HepG2 (cell line): ENCODE results near the gene PSEN2. TPM values are rescaled to one million over a fixed set of nuclear protein-coding genes. Genes with fewer than 3 reads are reported as not detected.

Experiments used
- ATAC-seq: fragments of 200-7000 bp; cut with Tn5 transposase; 3 replicates; pipeline ENCODE4 v1.9.1; 2020; ENCODE audit warnings: mild to moderate bottlenecking, moderate library complexity
- BruUV-seq: library from RNA; stranded (reverse); fragments of 400-500 nt; replicated peaks from 2 replicates; lab custom pipeline; 2021; lab: Mats Ljungman, UMichigan
- CTCF ChIA-PET: fragments of 300-600 bp; formaldehyde crosslinking; extraction: SDS; loops from one replicate; lab custom pipeline; 2021; ENCODE audit warnings: low total read pairs, inconsistent platforms, low intra/inter-chr PET ratio; lab: Yijun Ruan, JAX
- POLR2A ChIA-PET: fragments of 350-600 bp; sonication (Branson Sonifier 250); formaldehyde crosslinking; loops from one replicate; lab custom pipeline; 2020; ENCODE audit warnings: antibody characterized with exemption, inconsistent platforms; lab: Yijun Ruan, JAX
- DNase-seq: peaks from one replicate; pipeline ENCODE4 v3.0.0-alpha.2; 2015; ENCODE audit warnings: low spot score
- FAIRE-seq: peaks from 3 replicates; lab custom pipeline; 2011; peaks lifted over from hg19 to GRCh38; lab: Jason Lieb, UNC
- H2AFZ ChIP-seq: one replicate; pipeline ENCODE4 v1.6.1; 2011; ENCODE audit warnings: low read length, inconsistent platforms
- H3K27ac ChIP-seq: fragments of 300-600 bp; 3 replicates; pipeline ENCODE4 v1.8.0; 2011; ENCODE audit warnings: mixed run types, mild to moderate bottlenecking, mixed read lengths, low read length, inconsistent platforms; ENCODE audit not compliant: insufficient read depth; ENCODE audit errors: extremely low read length
- H3K27me3 ChIP-seq, 2 experiments: fragments of 200-600 bp in 1 of 2; 2 replicates in 1 of 2; 3 replicates in 1 of 2; pipeline versions ENCODE4 v1.6.0 to v1.8.0; 2011; ENCODE audit warnings: low read length in 2 of 2, mild to moderate bottlenecking in 2 of 2, moderate library complexity in 2 of 2, inconsistent platforms in 1 of 2; ENCODE audit not compliant: insufficient read depth in 2 of 2, control insufficient read depth in 1 of 2
- H3K36me3 ChIP-seq, 2 experiments: fragments of 200-600 bp in 1 of 2; replicated peaks in 1 of 2; 2 replicates in 1 of 2; 3 replicates in 1 of 2; pipeline versions ENCODE4 v1.5.1 to v1.8.0; 2011; ENCODE audit warnings: low read length in 2 of 2, inconsistent platforms in 1 of 2; ENCODE audit not compliant: insufficient read depth in 2 of 2, control insufficient read depth in 1 of 2
- H3K4me1 ChIP-seq: 2 replicates; pipeline ENCODE4 v1.5.1; 2012; ENCODE audit warnings: low read length, inconsistent platforms; ENCODE audit not compliant: insufficient read depth
- H3K4me2 ChIP-seq: 2 replicates; pipeline ENCODE4 v1.6.0; 2011; ENCODE audit warnings: low read depth, low read length, inconsistent platforms
- H3K4me3 ChIP-seq, 3 experiments: fragments of 200-600 bp in 1 of 3; sonication (generic), shearing (Covaris generic) in 1 of 3; replicated peaks in 1 of 3; 2 replicates each; pipeline ENCODE4 v1.5.1; 2011 to 2016; ENCODE audit warnings: low read length in 3 of 3, inconsistent platforms in 2 of 3, low read depth in 2 of 3, mild to moderate bottlenecking in 2 of 3, control low read depth in 1 of 3, mixed read lengths in 1 of 3; ENCODE audit not compliant: insufficient read depth in 1 of 3
- H3K79me2 ChIP-seq: one replicate; pipeline ENCODE4 v1.6.1; 2011; ENCODE audit warnings: low read length, inconsistent platforms; ENCODE audit not compliant: insufficient read depth
- H3K9ac ChIP-seq: 2 replicates; pipeline ENCODE4 v1.6.0; 2011; ENCODE audit warnings: mild to moderate bottlenecking, low read depth, low read length, inconsistent platforms; ENCODE audit not compliant: insufficient read depth
- H3K9me3 ChIP-seq: 2 replicates; pipeline ENCODE4 v1.5.1; 2012; ENCODE audit warnings: mild to moderate bottlenecking, low read length
- H4K20me1 ChIP-seq: 2 replicates; pipeline ENCODE4 v1.6.0; 2011; ENCODE audit warnings: inconsistent platforms, mild to moderate bottlenecking, low read length, moderate library complexity; ENCODE audit not compliant: insufficient read depth
- CSRNP1 ChIP-seq: sonication (generic); formaldehyde crosslinking; IDR thresholded peaks from 2 replicates; pipeline ENCODE4 v1.8.1; 2023; ENCODE audit warnings: mild to moderate bottlenecking, missing genetic modification reagents
- GPN1 ChIP-seq: sonication (generic); formaldehyde crosslinking; IDR thresholded peaks from 2 replicates; pipeline ENCODE4 v1.5.1; 2020; ENCODE audit warnings: missing genetic modification reagents, borderline replicate concordance
- MIER3 ChIP-seq: IDR thresholded peaks from 2 replicates; pipeline ENCODE4 v1.6.1; 2016; ENCODE audit warnings: missing compliant biosample characterization, borderline replicate concordance
- NCOA1 ChIP-seq: sonication (generic); formaldehyde crosslinking; IDR thresholded peaks from 2 replicates; pipeline ENCODE4 v1.9.0; 2021; ENCODE audit warnings: missing genetic modification reagents
- NFATC3 ChIP-seq: sonication (generic); formaldehyde crosslinking; IDR thresholded peaks from 2 replicates; pipeline ENCODE4 v1.5.1; 2020; ENCODE audit warnings: mild to moderate bottlenecking, missing genetic modification reagents
- NFKB2 ChIP-seq: sonication (generic); formaldehyde crosslinking; IDR thresholded peaks from 2 replicates; pipeline ENCODE4 v1.4.0; 2020; ENCODE audit warnings: missing genetic modification reagents, borderline replicate concordance
- PHB2 ChIP-seq: fragments of 450-650 bp; IDR thresholded peaks from 2 replicates; pipeline ENCODE4 v1.6.1; 2018; ENCODE audit not compliant: partially characterized antibody
- STAT5B ChIP-seq: sonication (generic); formaldehyde crosslinking; IDR thresholded peaks from 2 replicates; pipeline ENCODE4 v1.4.0; 2020; ENCODE audit warnings: missing genetic modification reagents
- ZMYM3 ChIP-seq: sonication (generic); formaldehyde crosslinking; IDR thresholded peaks from 2 replicates; pipeline ENCODE4 v1.5.1; 2020; ENCODE audit warnings: mild to moderate bottlenecking, missing genetic modification reagents
- ZNF292 ChIP-seq: sonication (generic); formaldehyde crosslinking; IDR thresholded peaks from 2 replicates; pipeline ENCODE4 v1.8.1; 2022; ENCODE audit warnings: mild to moderate bottlenecking, low read depth, missing genetic modification reagents, borderline replicate concordance
- ZNF331 ChIP-seq: sonication (generic); formaldehyde crosslinking; IDR thresholded peaks from 2 replicates; pipeline ENCODE4 v1.4.0; 2020; ENCODE audit warnings: missing genetic modification reagents
- ZNF547 ChIP-seq: sonication (generic); formaldehyde crosslinking; IDR thresholded peaks from 2 replicates; pipeline ENCODE4 v1.5.1; 2020; ENCODE audit warnings: mild to moderate bottlenecking, missing genetic modification reagents
- WGBS: methylation state at CpG from one replicate; pipeline ENCODE4 v1.1.6; 2017; ENCODE audit warnings: low lambda C conversion rate; 5-methylcytosine and 5-hydroxymethylcytosine counted together
- in situ Hi-C: cut with HindIII; loops from 2 replicates; pipeline ENCODE4 v1.10.0; 2017; ENCODE audit warnings: low pct_unique_long_range_greater_than_20kb; ENCODE audit not compliant: extremely low pct_ligation_motif_present
- intact Hi-C: fragments of 100-400 bp; cut with micrococcal nuclease; formaldehyde crosslinking; loops from one replicate; pipeline ENCODE4 v1.10.0; 2022; ENCODE audit not compliant: unreplicated experiment
- polyA plus RNA-seq, 8 experiments: library from polyadenylated mRNA; depleted of rRNA in 3 of 8; stranded (reverse) in 7 of 8; unstranded in 1 of 8; fragments of >200 nt; fragmentation: Illumina TruSeq in 4 of 8; extraction: Trizol in 4 of 8; gene quantifications; 2 replicates each; pipeline versions ENCODE4 v1.2.1 to v1.2.3, GENCODE V29; 2011 to 2016; ENCODE audit warnings: low read depth in 4 of 8, missing spikeins in 1 of 8, mixed read lengths in 1 of 8; ENCODE audit not compliant: insufficient read depth in 1 of 8
- total RNA-seq, 5 experiments: library from RNA; depleted of rRNA; stranded (reverse); fragments of >200 nt; fragmentation: Illumina TruSeq; extraction: Trizol; gene quantifications; 2 replicates each; pipeline ENCODE4 v1.2.3, GENCODE V29; 2016; ENCODE audit warnings: low read depth in 1 of 5
- TF ChIP-seq, protein P1 (sequence below): sonication (generic); formaldehyde crosslinking; IDR thresholded peaks from 2 replicates; pipeline ENCODE4 v1.4.0; 2020; ENCODE audit warnings: missing genetic modification reagents
- TF ChIP-seq, protein P2 (sequence below): sonication (generic); formaldehyde crosslinking; IDR thresholded peaks from 2 replicates; pipeline ENCODE4 v1.4.0; 2020; ENCODE audit warnings: missing genetic modification reagents, borderline replicate concordance

Gene PSEN2
- total and polyA plus RNA-seq, 2 of the 13 experiments (the other 11 are each of a cell fraction or from before 2014, with no cell fraction given), result 5.9 to 13.1 TPM

DNA sequence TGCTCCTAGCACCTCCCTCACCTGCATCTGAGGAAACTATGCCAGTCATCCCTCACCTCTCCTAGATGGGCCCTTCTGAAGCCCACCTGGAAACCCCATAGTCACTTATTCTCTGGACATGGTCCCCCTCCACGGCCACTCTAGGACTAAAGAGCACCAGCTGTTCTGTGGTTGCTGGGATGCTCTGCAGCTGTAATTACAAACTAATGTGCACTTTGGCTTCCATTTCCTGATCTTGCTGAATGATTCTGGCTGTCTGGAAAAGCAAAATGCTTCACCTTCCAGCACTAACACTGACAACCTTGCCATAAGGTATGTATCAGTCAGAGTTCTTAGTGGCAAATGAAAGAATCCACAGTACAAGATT, 48.7 kb upstream of the PSEN2 start (continued):
- TF ChIP-seq NFATC3 (CRISPR knock-in tag) (no peak), GPN1 (no peak), MIER3 (CRISPR knock-in tag) (no peak), NFKB2 (CRISPR knock-in tag) (no peak), ZMYM3 (no peak)
- TF ChIP-seq, protein P1, sequence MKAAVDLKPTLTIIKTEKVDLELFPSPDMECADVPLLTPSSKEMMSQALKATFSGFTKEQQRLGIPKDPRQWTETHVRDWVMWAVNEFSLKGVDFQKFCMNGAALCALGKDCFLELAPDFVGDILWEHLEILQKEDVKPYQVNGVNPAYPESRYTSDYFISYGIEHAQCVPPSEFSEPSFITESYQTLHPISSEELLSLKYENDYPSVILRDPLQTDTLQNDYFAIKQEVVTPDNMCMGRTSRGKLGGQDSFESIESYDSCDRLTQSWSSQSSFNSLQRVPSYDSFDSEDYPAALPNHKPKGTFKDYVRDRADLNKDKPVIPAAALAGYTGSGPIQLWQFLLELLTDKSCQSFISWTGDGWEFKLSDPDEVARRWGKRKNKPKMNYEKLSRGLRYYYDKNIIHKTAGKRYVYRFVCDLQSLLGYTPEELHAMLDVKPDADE (CRISPR knock-in tag), result no peak
- TF ChIP-seq, all 625 proteins: peak for 0

GRCh38 chr1:226823643-226824042, 46.8 kb upstream of the PSEN2 start:
- no peaks in the 10 kb centered on the region for H3K36me3 ChIP-seq
- ATAC-seq (no peak), FAIRE-seq (no peak), DNase-seq (no peak)
- peaks cover 2 to 43% of the 10 kb centered on the region in 2 experiments; a peak in 2 of 5 replicates for H3K27me3 ChIP-seq
- CTCF ChIA-PET, result no interaction called here
- no peak overlapping the region for H3K4me3 ChIP-seq
- H3K4me2 ChIP-seq, result no peak overlapping the region
- intact Hi-C loops, result no loop called here
- H4K20me1 ChIP-seq, result 0 out of 2 replicates have a peak, but pooled peaks cover 5% of the 10 kb centered on the region
- BruUV-seq, result no TSS peak
- H3K79me2 ChIP-seq, result no peaks in the 10 kb centered on the region
- no peaks in the 10 kb centered on the region for H3K4me1 ChIP-seq
- TF ChIP-seq STAT5B (CRISPR knock-in tag) (no peak), ZNF547 (CRISPR knock-in tag) (no peak), NCOA1 (no peak), ZNF331 (no peak), CSRNP1 (CRISPR knock-in tag) (no peak), PHB2 (no peak), ZNF292 (CRISPR knock-in tag) (no peak)
- TF ChIP-seq, protein P2, sequence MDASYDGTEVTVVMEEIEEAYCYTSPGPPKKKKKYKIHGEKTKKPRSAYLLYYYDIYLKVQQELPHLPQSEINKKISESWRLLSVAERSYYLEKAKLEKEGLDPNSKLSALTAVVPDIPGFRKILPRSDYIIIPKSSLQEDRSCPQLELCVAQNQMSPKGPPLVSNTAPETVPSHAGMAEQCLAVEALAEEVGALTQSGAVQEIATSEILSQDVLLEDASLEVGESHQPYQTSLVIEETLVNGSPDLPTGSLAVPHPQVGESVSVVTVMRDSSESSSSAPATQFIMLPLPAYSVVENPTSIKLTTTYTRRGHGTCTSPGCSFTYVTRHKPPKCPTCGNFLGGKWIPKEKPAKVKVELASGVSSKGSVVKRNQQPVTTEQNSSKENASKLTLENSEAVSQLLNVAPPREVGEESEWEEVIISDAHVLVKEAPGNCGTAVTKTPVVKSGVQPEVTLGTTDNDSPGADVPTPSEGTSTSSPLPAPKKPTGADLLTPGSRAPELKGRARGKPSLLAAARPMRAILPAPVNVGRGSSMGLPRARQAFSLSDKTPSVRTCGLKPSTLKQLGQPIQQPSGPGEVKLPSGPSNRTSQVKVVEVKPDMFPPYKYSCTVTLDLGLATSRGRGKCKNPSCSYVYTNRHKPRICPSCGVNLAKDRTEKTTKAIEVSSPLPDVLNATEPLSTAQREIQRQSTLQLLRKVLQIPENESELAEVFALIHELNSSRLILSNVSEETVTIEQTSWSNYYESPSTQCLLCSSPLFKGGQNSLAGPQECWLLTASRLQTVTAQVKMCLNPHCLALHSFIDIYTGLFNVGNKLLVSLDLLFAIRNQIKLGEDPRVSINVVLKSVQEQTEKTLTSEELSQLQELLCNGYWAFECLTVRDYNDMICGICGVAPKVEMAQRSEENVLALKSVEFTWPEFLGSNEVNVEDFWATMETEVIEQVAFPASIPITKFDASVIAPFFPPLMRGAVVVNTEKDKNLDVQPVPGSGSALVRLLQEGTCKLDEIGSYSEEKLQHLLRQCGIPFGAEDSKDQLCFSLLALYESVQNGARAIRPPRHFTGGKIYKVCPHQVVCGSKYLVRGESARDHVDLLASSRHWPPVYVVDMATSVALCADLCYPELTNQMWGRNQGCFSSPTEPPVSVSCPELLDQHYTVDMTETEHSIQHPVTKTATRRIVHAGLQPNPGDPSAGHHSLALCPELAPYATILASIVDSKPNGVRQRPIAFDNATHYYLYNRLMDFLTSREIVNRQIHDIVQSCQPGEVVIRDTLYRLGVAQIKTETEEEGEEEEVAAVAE (CRISPR knock-in tag), result no peak
- H3K9me3 ChIP-seq, result no peaks in the 10 kb centered on the region
- POLR2A ChIA-PET, result no interaction called here
- no peak overlapping the region for H3K27ac ChIP-seq
- no peak overlapping the region for H3K9ac ChIP-seq
- WGBS, result 6% methylated on average over 5 of the region's 5 CpGs
- H2AFZ ChIP-seq, result no peak overlapping the region
- in situ Hi-C loops, result no loop called here
